IPS DF 6.9 (cell line): ENCODE measurements around the gene GPR180.

Experiments used
- DNase-seq: peaks from one replicate; pipeline ENCODE4 v3.0.0-alpha.2; 2013; ENCODE audit warnings: low read depth, low spot score
- H3K27ac ChIP-seq: one replicate; pipeline ENCODE4 v1.5.1; 2013; ENCODE audit warnings: low read length, control low read depth
- H3K27me3 ChIP-seq: 2 replicates; pipeline ENCODE4 v1.6.1; 2013; ENCODE audit warnings: mild to moderate bottlenecking, low read length; ENCODE audit not compliant: control insufficient read depth, insufficient read depth
- H3K36me3 ChIP-seq: 2 replicates; pipeline ENCODE4 v1.6.1; 2013; ENCODE audit warnings: low read length; ENCODE audit not compliant: control insufficient read depth, insufficient read depth
- H3K4me1 ChIP-seq: 2 replicates; pipeline ENCODE4 v1.6.1; 2013; ENCODE audit warnings: low read length; ENCODE audit not compliant: control insufficient read depth, insufficient read depth
- H3K4me3 ChIP-seq: 2 replicates; pipeline ENCODE4 v1.5.1; 2013; ENCODE audit warnings: mild to moderate bottlenecking, low read length
- H3K9me3 ChIP-seq: 2 replicates; pipeline ENCODE4 v1.6.1; 2013; ENCODE audit warnings: low read length, inconsistent platforms; ENCODE audit not compliant: control insufficient read depth, insufficient read depth
- WGBS: extraction: QIAGEN DNeasy Blood & Tissue Kit; methylation state at CpG from one replicate; pipeline ENCODE4 v1.1.7; 2013; ENCODE audit warnings: mixed read lengths, missing lambda C conversion rate; ENCODE audit not compliant: insufficient read length, insufficient coverage; 5-methylcytosine and 5-hydroxymethylcytosine counted together

Gene GPR180

DNA sequence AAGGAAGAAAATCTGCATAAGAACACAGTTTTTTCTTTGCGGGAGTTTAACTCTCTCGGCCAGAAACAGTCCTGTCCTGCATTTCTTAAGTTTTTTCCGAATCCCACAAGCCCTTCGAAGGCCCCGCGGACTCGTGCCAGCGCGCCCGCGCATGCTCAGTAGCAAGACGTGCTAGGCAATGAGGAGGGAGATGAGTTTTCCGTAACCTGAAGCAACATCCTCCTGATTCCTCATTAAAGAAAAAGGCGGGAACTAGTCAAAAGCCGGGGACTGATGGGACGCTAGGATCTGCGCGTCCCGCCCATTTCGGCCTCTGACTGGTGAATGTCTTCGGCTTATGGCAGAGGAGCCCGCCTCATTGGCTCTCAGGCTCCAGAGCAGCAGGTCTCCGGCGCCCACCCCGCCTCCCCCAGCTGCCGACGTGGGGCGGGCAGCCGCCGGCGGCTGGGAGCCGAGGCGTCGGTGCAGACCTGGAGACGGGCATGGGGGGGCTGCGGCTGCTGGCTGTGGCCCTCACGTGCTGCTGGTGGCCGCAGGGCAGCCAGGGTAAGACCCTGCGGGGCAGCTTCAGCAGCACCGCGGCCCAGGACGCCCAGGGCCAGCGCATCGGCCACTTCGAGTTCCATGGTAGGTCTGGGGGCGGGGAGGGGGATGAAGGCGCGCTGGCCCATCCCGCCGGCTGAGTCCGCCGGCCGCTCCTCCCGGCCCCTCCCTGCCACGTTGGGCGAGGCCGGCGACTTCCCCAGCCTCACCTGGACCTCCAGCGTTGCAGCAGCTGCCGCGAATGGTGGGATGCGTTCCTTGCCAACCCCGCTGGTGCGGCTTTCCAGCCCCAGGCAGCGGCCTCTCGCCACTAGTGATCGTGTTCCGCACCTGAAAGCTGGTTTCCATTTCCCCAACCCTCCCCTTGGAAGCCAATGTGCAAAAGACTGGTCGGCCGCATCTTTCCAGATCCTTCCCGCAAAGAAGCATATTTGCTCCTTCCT, at the start of gene GPR180:
Gene GPR180 (plus strand): TSS at position 412 of the 986 bp plus-strand sequence. CDS start 71 bp downstream, at position 483.
- Histone ChIP-seq H3K4me1 (no peaks in the 10 kb centered on the region), H3K4me3 (peak within 1 kb of the TSS; percentile 58), H3K27ac (no peak within 1 kb of the TSS), H3K27me3 (peaks cover 6% of the 10 kb centered on the region; the same call in 1 of the 2 replicates), H3K36me3 (no peaks in the 10 kb centered on the region), H3K9me3 (no peaks in the 10 kb centered on the region)
- no CpG with 5 or more reads among the region's 71 CpGs for WGBS
- DNase-seq, result peak; percentile 96

DNA sequence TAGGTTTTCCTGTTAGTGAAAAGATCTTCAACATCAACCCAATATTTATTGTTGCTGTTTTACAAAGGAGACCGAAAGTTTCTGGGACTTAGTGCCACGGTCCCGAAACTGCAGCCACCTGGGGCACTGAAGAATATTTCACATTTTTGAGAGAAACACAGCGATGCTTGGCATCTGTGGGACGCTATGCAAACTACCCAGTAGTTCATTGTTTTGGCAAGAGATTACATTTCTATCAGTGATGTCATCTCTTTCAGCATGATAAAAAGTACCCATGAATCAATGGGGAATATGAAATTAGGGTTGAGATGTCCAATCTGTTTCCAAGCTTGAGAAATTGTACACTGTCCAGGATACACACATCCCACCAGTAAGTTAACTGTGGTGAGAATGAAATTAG, 49.6 kb upstream of the GPR180 start:
- Histone ChIP-seq H3K27ac (no peak overlapping the region), H3K4me1 (no peaks in the 10 kb centered on the region), H3K9me3 (no peaks in the 10 kb centered on the region), H3K27me3 (no peaks in the 10 kb centered on the region), H3K4me3 (no peak overlapping the region), H3K36me3 (no peaks in the 10 kb centered on the region)
- no peak for DNase-seq
- WGBS, result no CpG with 5 or more reads among the region's 5 CpGs

GRCh38 chr13:94553766-94554165, 47.9 kb upstream of the GPR180 start:
- Histone ChIP-seq H3K27ac (no peak overlapping the region), H3K27me3 (no peaks in the 10 kb centered on the region), H3K4me3 (no peak overlapping the region), H3K36me3 (no peaks in the 10 kb centered on the region), H3K9me3 (no peaks in the 10 kb centered on the region), H3K4me1 (no peaks in the 10 kb centered on the region)
- WGBS, result no CpG with 5 or more reads among the region's 4 CpGs
- DNase-seq, result no peak

DNA sequence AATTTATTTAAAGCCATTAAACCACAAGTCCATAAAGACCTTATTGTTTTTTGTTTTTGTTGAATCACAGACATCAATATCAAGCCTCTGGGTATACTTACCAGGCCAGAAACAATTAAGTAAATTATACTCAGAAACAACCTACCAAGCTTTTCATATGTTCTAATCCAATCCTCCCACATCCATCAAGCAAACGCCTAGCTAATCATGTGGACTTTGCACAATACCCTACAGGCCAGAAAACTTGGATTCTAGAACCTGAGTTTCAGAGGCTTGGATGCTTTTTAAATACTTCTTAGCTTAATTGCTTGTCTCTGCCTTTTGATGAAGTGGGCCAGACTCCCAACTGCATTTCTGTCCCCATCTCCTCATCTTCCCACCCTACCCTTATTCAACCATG, 45.6 kb upstream of the GPR180 start:
- WGBS, result no CpG with 5 or more reads among the region's 1 CpG

DNA sequence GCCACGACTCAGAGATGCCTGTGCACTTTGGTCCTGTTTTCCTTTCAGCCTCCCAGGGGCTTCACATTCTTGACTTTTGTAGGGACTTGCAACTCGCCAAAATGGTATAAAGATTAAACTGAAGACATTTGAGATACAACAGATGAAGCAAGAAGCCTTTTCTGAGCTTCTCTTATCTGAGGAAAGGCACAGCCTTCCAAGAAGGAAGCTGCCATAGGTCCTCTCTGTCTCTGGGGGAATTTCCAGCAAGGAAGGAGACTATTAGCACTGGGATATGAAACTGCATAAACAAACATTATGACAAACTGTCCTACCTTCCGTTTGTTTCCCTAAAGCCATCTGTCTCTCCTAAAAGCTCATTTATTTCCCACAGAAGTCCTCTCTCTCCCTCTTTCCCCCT, 45.0 kb upstream of the GPR180 start:
- H3K9me3 ChIP-seq, result no peaks in the 10 kb centered on the region
- DNase-seq, result no peak
- WGBS, result no CpG with 5 or more reads among the region's 3 CpGs
- H3K36me3 ChIP-seq, result no peaks in the 10 kb centered on the region
- no peak overlapping the region for H3K4me3 ChIP-seq
- no peaks in the 10 kb centered on the region for H3K4me1 ChIP-seq
- H3K27me3 ChIP-seq, result no peaks in the 10 kb centered on the region
- no peak overlapping the region for H3K27ac ChIP-seq

More for the DNA sequence above, 45.6 kb upstream of the GPR180 start:
- Histone ChIP-seq H3K4me1 (no peaks in the 10 kb centered on the region), H3K27ac (no peak overlapping the region), H3K36me3 (no peaks in the 10 kb centered on the region), H3K4me3 (no peak overlapping the region), H3K27me3 (no peaks in the 10 kb centered on the region), H3K9me3 (no peaks in the 10 kb centered on the region)
- DNase-seq, result no peak

- H3K27ac ChIP-seq, result no peak overlapping the region
- no peaks in the 10 kb centered on the region for H3K9me3 ChIP-seq
- no CpG with 5 or more reads among the region's 5 CpGs for WGBS
- no peak for DNase-seq
- H3K4me1 ChIP-seq, result no peaks in the 10 kb centered on the region
- no peak overlapping the region for H3K4me3 ChIP-seq
- H3K36me3 ChIP-seq, result no peaks in the 10 kb centered on the region
- H3K27me3 ChIP-seq, result no peaks in the 10 kb centered on the region
Measured at GRCh38 chr13:94557684-94558235, 43.9 kb upstream of the GPR180 start.

DNA sequence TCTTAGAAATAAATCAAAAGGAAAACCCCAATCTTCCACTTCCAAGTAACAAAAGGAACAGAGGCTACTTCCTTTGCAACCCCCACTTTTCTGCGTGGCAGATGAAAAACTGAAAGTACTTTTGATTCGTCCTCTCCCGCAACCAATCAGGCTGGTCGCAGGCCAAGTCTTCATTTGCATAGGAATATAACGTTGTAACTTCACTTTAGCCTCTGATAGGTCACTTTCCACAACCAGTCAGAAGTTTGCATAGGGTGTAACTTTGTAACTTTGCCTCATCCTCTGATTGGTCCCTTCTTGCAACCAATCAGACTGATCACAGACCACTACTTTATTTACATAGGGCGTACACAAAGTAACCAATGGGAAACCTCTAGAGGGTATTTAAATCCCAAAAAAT, 42.9 kb upstream of the GPR180 start:
- WGBS, result no CpG with 5 or more reads among the region's 6 CpGs
- no peak for DNase-seq
- Histone ChIP-seq H3K9me3 (no peaks in the 10 kb centered on the region), H3K4me3 (no peak overlapping the region), H3K27me3 (no peaks in the 10 kb centered on the region), H3K36me3 (no peaks in the 10 kb centered on the region; the same call in 1 of the 2 replicates), H3K4me1 (no peaks in the 10 kb centered on the region), H3K27ac (no peak overlapping the region)

DNA sequence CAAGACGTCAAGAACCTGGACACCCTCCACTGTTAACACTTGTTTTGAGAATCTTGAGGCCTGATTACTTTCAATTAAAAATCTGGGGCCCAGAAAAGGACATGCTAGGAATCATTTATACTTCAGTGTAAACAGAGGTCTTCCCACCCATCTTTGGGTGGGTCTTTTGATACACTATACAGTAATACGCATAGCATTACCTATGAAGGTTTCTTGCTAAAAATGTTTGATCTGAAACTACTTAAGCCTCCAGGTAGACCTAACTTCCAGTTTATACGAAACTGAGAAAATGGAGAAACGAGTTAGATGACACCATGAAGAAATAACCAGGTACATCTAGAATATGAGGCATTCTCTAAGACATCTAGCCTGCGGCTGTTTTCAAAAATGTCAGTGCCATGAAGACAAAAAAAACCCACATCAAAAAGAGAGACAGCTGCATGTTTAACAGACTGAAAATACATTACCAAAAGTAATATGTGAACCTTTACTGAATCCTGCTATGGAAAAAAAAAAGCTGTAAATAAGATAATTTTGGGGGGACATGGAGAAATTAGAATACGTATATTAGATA, 42.3 kb upstream of the GPR180 start:
- DNase-seq, result no peak
- H3K9me3 ChIP-seq, result no peaks in the 10 kb centered on the region
- H3K4me3 ChIP-seq, result no peak overlapping the region
- H3K36me3 ChIP-seq, result no peaks in the 10 kb centered on the region; the same call in 1 of the 2 replicates
- H3K4me1 ChIP-seq, result no peaks in the 10 kb centered on the region
- no peaks in the 10 kb centered on the region for H3K27me3 ChIP-seq
- H3K27ac ChIP-seq, result no peak overlapping the region
- 100% methylated on average over 1 of the region's 6 CpGs for WGBS

DNA sequence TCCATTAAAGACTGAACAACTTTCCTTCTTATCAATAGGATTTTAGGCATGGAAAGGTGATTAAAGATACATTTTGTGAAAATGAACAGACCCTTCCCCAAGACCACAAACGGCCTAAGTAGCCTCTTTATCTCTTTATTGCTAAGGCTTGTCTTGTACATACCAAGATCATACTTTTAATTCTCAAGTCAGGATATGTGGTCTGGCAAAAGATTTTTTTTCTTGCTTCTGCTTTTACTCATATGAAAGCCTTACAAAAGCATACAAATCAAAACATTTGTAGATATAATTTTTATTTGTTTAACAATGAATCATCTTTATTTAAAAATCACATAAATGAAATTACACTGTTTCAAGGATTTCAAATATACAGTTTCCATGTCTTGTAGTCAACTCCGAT, 41.5 kb upstream of the GPR180 start:
- Histone ChIP-seq H3K27ac (no peak overlapping the region), H3K27me3 (no peaks in the 10 kb centered on the region), H3K9me3 (no peaks in the 10 kb centered on the region), H3K4me1 (no peaks in the 10 kb centered on the region), H3K36me3 (no peaks in the 10 kb centered on the region; the same call in 1 of the 2 replicates), H3K4me3 (no peak overlapping the region)
- no peak for DNase-seq
- no CpG with 5 or more reads among the region's 2 CpGs for WGBS

GRCh38 chr13:94561126-94561525, 40.5 kb upstream of the GPR180 start:
- H3K4me3 ChIP-seq, result no peak overlapping the region
- no peaks in the 10 kb centered on the region; the same call in 1 of the 2 replicates for H3K36me3 ChIP-seq
- H3K4me1 ChIP-seq, result no peaks in the 10 kb centered on the region
- no peaks in the 10 kb centered on the region for H3K27me3 ChIP-seq
- H3K27ac ChIP-seq, result no peak overlapping the region
- WGBS, result no CpG with 5 or more reads among the region's 3 CpGs
- DNase-seq, result no peak
- H3K9me3 ChIP-seq, result no peaks in the 10 kb centered on the region
